DND-41 (cell line): ENCODE measurements around the gene JDP2.

Source experiments
- CTCF ChIP-seq: IDR thresholded peaks from 2 replicates; pipeline ENCODE4 v1.5.1; 2012; ENCODE audit warnings: borderline replicate concordance, low read length, moderate library complexity, mild to moderate bottlenecking; ENCODE audit not compliant: poor library complexity, severe bottlenecking; ENCODE audit errors: extremely low read depth
- EZH2 ChIP-seq: IDR thresholded peaks from 3 replicates; pipeline ENCODE4 v1.6.1; 2012; ENCODE audit warnings: borderline replicate concordance, low read depth, mild to moderate bottlenecking, moderate library complexity, low read length, inconsistent platforms; ENCODE audit not compliant: severe bottlenecking

DNA sequence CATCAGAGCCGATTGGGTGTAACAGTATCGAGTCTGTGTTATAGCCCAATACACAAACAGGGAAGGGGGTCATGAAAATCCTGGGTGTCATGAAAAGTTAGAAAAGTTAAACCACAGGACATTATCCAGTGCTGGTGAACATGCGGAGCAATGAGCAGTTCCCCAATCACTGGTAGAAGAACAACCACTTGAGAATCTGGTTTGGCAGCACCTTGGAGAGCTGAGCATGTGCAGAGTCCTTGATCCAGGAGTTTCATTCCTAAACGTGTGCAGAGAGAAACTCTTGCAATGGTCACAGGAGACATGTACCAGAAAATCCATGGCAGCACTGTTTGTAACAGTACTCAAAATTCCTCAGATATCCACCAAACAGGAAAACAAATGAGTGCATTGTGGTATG is 23.0 kb upstream of the JDP2 start:
- no peak for TF ChIP-seq CTCF
- TF ChIP-seq EZH2: no peak
